GM10847 (cell line): ENCODE data around the gene PICK1.

Experiments used
- POLR2A ChIP-seq: IDR thresholded peaks from 2 replicates; pipeline ENCODE4 v1.6.1; 2011; ENCODE audit not compliant: insufficient read length; ENCODE audit errors: extremely low read depth

Gene PICK1

DNA sequence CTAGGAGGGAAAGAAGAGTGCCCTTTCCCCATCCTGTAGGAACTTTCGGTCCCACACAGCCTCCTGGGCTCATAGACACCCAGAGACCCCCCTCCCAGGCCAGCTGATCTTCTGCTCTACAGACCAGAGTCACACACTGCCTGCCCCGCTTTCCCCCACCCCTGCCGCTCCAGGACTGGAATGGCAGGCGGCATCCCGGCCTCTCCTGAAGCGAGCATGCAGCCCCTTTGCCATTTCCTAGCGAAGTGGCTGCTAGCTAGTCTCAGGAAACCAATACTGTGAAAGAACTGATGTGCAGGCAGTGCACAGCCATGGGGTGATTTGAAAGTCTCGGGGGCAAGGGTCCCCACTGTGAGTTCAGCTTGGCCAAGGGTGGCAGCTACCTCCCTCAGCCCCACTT, 8.3 kb downstream of the PICK1 start:
- no peak for TF ChIP-seq POLR2A

DNA sequence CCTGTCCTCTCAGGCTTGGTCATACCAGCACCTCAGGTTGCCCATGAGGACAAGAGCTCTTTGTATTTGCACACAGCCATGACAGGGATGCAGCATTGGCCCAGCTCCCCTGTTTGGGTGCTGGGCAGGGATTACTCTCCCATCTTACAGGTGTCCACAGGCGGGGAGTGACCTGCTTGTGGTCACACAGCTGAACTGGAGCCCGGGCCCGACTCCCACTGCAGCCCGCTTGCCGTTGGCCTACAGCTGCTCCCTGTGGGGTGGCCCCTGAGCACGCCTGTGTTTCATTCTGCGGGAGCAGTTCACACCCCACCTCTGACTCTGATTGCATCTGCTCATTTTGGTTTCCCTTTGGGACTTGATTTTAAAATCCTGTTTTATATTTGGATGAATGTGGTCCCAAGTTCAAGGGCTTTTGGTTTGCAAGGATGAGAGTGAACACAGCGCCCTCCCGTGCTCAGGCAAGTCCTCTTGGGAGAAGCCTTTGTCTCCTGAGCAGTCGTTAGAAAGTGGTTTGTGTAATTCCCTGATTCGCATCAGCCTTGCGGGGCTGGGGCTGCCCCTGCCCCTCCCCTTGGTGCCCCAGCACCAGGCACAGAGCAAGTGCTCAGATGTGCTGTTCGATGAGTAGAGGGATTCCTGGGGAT, 9.3 kb downstream of the PICK1 start:
- no peak for TF ChIP-seq POLR2A

DNA sequence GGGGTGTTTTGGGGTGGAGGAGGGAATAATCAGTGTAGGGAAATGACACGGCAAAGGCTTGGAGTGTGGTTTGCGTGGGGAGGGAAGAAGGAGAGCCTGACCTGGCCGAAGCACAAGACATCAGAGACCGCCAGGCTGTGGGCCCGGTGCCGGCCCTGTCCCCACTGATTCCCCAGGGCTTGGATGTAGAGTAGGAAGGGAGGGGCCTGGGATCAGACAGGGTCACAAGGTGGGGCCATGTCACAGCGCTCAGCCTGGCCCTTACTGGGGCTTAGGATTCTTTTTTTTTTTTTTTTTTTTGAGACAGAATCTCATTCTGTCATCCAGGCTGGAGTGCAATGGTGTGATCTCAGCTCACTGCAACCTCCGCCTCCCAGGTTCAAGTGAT, 9.8 kb downstream of the PICK1 start:
- TF ChIP-seq POLR2A: no peak

DNA sequence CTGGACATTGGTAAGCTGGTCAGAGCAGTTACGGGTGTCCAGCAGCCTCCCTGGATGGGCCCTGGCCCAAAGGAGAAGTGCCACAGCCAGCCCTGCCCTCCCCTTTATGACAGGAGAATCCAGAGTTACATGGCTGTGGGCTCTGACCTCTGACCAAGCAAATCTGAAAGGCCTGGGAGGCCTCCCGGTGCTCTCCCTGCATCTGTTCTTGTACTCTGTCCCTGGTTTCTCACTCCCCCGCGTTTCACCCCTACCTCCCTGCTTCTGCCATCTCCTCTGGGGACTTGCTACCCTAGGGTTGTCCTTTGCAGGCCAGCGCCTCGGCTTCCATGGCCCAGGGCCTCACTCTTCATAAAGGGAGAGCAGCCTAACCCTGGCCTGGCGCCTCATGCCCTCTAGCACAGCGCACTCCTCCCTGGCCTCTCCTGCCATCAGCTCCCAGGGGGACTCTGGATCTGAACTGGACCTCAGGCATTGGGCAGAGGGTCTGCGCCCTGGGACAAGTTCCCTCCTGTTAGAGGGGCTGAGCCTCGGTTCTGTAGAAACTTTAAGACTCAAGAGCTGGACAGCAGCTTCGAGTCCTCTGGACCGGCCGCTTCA, 10.7 kb downstream of the PICK1 start:
- TF ChIP-seq POLR2A: no peak

DNA sequence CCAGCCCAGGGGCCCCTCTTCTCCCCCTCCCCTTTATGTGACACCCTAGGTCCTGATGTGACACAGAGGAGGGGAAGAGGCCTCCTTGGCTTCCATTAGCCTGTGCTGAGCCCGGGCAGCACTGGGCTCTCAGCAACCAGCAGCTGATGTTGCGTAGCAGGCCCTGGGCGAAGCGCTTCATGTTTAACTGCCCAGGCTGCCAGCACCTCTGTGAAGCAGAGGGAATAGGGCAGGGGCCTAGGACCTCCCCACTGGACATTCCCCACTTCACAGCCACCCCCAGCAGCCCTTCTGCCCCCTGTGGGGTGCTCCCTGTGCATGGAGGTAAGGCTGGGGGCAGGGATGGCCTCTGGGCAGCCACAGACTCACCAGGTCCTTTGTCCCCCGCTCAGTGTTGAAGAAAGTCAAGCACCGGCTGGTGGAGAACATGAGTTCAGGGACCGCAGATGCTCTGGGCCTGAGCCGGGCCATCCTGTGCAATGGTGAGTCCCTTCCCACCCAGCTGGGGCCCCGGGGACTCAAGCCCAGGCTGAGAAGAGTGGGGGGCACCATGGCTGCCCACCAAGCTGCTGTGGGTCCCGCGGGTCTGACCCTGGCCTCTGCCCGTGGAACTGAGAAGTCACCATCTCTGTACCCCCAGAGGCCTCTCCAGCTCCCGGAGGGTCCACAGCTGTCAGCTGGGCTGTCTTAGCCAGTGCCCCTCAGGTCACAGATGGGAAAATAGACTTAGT, 11.6 kb downstream of the PICK1 start:
- TF ChIP-seq POLR2A: no peak

DNA sequence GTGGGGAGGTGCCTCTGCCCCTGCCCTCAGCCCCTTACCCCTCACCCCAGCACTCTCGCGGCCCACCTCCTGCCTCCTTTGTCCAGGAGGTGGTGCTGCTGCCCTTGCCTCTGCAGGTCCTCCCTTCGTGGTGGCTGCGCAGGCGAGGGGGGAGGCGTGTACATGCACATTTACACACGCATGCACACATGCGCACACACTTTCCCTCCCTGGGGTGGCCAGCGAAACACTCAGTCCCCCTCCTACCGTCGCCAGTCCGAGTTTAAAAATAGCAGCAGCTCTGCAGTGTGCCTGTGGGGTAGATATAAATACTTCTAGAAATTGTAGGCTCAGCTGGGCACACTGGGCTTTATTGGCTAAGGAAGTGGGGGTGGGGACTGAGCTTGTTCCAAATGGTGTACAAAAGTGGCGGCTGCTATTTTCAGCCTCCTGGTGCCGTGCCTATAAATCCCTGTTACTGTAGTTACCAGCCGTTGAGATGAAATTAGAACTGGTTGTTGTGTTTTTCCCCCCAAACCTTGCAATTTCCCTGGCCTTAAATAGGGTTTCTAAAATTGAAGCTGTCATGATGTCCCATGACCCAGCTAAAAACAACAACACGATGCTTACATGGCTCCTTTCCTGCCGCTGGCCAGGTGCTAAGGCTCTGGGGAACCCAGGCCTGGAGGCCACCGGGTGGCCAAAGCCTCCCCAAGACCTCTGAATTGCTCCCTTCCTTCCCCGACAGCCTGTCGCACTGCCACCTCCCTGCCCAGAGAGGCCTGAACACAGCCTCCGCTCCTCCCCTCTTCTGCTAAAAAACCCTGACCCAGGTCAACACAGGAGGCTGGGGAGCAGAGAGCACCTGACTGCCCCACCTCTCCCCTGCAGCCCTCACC, 12.4 kb downstream of the PICK1 start:
- no peak for TF ChIP-seq POLR2A

DNA sequence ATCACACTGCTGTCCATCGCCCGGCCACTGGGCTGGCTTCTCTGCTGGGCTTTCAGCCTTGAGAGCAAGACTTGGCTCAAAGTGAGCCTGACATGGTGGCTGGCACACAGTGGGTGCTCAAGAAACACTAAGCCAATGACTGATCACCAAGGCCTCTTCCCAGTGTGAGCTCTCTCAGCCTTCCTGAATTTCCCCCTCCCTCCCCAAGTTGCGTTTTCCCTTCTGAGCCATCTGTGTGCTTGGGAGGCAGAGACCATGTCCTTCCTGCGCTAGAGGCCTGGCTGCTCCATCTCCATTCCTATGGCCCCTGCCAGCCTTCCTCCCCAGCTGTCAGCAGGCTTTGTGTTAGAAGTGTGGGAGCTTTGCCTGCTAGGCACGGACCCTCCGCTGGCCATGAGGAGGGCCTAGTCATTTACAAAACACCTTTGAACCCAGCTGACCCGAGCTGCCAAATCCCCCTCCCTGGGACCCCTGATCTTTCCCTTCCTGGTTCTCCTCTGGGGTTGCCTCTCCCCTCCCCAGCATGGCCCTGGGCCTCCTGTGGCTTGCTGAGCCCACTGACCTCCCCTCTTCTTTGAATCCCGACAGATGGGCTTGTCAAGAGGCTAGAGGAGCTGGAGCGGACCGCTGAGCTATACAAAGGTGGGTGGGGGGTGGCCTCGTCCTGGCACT, 13.2 kb downstream of the PICK1 start:
- no peak for TF ChIP-seq POLR2A

DNA sequence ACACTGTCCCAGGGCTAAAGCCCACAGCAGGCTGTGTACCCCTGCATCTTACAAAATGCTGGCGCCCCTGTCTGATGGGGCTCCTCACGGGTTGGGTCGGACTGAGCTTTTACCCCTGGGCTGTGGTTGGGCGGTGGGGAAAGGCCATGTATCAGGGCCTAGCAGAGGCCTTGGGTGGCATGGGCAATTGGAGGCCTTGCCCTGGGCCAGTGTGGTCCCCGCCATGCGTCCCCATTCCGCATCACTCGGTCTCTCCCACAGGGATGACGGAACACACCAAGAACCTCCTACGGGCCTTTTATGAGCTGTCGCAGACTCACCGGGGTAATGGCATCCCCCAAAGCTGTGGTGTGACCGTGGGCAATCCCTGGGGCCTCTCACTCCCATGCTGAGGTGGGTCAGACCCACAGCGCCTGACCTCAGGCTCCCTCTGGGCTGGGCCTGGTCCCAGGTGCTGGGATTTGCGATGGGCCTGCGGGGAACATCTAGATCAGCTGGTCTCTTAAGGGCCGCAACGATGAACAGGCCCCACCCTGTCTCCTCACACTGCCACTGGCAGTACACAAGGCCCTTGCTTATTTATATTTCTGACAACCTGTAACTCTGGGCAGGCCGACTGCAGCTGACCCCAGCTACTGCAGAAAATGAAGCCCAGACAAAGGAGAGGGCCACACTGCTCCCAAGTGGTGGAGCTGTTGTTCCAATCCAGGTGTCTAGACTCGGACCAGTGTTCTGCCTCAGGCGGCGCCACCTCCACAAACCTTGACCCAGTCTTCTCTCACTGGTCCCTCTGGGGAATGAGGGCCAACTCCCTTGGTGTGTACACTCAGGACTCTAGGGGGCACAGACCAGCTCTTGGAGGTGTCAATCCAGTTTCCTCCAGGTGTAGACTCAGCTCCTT, 14.5 kb downstream of the PICK1 start:
- TF ChIP-seq POLR2A: no peak

DNA sequence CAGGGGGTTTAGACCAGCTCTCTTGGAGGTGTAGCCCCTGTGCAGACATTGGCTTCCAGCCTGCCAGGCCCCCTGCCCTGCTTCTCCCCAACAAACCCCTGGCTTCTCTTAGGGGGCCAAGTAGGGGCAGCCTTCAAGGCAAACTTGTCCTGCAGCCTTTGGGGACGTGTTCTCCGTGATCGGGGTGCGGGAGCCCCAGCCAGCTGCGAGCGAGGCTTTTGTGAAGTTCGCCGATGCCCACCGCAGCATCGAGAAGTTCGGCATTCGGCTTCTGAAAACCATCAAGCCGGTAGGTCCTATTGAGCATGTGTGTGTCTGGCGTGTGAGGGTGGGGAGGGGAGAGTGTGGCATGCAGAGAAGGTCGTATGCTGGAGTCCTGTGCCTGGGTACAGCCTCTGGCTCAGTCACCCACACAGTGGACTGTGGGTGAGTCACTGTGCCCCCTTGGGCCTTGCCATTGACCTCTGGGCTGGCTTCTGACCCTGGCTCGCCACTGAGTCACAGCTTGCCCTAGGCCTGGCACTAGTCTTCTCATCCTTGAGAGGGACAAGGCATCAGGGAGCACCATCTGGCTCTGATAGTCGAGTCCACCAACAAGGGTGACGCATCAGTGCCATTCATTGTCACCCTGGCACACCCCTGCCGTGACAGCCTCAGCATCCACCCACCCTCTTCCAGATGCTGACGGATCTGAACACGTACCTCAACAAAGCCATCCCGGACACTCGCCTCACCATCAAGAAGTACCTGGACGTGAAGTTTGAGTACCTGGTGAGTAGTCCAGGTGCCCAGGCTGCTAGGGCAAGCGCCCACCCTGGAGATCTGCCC, 15.3 kb downstream of the PICK1 start:
- TF ChIP-seq POLR2A: no peak

DNA sequence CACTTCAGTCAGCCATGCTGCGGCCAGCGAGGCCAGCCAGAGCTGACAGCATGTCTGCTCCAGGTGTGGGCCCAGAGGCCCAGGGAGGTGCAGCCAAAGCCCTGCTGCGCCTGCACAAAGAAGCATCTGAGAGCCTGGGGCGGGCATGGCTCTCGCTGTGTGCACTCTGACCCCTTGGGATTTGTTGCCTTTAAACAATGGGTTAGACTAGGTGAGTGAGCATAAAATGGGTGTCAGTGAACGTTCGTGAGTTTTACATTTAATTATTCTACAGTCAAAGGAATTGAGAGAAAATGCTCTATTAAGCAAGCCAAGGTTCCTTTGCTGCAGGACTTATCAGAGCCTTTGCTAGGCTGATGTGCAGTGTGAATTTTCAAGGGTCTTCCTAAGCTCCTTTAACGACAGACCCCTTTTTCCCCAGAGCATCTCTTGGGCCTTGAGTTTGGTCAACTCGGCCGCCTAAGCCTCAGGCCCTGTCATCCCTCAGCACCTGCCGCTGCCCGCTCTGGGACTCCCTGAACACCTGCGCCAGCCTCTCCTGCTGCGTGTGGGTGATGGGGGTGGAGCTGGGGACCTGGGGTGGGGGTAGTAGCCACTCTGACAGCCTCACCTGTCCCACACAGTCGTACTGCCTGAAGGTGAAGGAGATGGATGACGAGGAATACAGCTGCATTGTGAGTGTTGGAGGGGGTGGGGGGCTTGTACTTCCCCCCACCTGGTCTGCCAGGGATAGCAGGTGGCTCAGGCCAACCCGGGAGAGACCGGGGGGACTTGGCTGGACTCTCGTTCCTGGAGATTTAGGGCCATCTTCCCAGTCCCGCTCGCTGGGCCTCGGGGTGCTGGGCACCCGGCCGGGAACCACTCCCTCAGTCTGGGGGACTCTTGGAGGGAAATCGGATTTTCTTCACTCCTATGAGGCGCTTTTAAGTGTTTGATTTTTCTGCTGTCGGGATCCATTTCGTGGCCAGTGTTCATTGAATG, 16.2 kb downstream of the PICK1 start:
- TF ChIP-seq POLR2A: no peak

DNA sequence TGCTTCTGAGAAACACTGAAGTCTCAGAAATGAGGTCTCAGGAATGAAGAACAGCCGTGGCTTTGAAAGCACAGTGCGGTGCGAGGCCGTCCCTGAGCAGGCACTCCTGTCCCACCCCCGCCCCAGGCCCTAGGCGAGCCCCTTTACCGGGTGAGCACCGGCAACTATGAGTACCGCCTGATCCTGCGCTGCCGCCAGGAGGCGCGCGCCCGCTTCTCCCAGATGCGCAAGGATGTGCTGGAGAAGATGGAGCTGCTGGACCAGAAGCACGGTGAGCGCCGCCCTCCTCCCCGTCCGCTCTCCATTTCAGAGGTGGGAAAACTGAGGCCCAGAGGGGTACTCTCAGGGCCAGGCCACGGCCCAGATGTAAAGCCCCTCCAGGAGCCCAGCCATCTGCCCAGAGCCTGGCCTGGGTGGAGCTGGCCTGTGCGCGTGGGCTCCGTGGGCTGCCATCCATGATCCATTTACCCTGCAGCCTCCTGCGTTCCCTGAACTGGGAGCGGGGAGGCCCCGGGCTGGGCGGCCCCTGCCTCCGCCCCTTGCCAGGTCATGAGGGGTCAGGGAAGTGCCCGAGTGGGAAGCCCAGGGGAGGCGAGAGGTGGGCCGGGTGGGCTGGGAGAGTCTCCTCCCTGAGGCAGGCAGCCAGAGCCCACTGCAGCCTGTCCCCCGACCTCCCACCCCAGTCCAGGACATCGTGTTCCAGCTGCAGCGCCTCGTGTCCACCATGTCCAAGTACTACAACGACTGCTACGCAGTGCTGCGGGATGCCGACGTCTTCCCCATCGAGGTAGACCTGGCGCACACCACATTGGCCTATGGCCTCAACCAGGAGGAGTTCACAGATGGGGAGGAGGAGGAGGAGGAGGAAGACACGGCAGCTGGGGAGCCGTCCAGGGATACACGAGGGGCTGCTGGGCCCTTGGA, 17.2 kb downstream of the PICK1 start:
- no peak for TF ChIP-seq POLR2A
